DOHH2 (cell line): ENCODE measurements around the gene MEX3D.

Source experiments
- EZH2phosphoT487 ChIP-seq: fragments of 200-600 bp; sonication (generic); IDR thresholded peaks from 2 replicates; pipeline ENCODE4 v1.6.1; 2017; ENCODE audit warnings: borderline replicate concordance, mild to moderate bottlenecking, antibody characterized with exemption, low read length, moderate library complexity, mixed read lengths
- TF ChIP-seq, protein P1 (sequence below): fragments of 200-600 bp; sonication (generic); IDR thresholded peaks from one replicate; pipeline ENCODE4 v1.5.1; 2014; ENCODE audit warnings: antibody characterized with exemption, mild to moderate bottlenecking, low read depth, low read length; ENCODE audit not compliant: poor library complexity, severe bottlenecking

DNA sequence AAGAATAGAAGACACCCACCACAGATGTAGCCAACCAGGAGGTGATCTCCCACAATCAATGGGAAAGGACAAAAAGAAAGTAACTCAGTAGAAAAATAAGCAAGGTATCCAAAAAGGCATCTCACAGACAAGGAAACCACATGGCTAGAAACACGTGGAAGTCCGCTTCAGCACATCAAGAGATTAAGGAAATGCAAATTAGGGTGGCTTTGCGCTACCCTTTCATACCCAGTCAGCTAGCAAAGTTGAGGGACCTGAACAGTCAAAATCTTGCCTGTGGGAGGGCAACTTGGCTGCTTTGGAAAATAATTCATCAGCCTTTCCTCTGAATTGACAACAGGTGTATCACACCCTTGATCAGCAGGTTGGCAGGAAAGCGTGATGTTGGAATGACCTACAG is 48.8 kb upstream of the MEX3D start:
- no peak for TF ChIP-seq EZH2phosphoT487
- TF ChIP-seq, protein P1, sequence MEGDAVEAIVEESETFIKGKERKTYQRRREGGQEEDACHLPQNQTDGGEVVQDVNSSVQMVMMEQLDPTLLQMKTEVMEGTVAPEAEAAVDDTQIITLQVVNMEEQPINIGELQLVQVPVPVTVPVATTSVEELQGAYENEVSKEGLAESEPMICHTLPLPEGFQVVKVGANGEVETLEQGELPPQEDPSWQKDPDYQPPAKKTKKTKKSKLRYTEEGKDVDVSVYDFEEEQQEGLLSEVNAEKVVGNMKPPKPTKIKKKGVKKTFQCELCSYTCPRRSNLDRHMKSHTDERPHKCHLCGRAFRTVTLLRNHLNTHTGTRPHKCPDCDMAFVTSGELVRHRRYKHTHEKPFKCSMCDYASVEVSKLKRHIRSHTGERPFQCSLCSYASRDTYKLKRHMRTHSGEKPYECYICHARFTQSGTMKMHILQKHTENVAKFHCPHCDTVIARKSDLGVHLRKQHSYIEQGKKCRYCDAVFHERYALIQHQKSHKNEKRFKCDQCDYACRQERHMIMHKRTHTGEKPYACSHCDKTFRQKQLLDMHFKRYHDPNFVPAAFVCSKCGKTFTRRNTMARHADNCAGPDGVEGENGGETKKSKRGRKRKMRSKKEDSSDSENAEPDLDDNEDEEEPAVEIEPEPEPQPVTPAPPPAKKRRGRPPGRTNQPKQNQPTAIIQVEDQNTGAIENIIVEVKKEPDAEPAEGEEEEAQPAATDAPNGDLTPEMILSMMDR: no peak
